GM23248 (cell line): ENCODE measurements around the gene PCDHGB3.

ENCODE experiments used
- EZH2 ChIP-seq: fragments of 200-600 bp; sonication (generic); IDR thresholded peaks from 2 replicates; pipeline ENCODE4 v1.6.1; 2018; ENCODE audit warnings: antibody characterized with exemption, mild to moderate bottlenecking; ENCODE audit not compliant: insufficient read depth, poor library complexity, severe bottlenecking
- EZH2phosphoT487 ChIP-seq: fragments of 200-600 bp; sonication (generic); IDR thresholded peaks from 2 replicates; pipeline ENCODE4 v1.6.1; 2018; ENCODE audit warnings: antibody characterized with exemption, moderate library complexity, mild to moderate bottlenecking, low read depth; ENCODE audit not compliant: insufficient read depth

- TF ChIP-seq EZH2 (no peak), EZH2phosphoT487 (no peak)
These were observed 22.6 kb downstream of the PCDHGB3 start, which contains the start of gene PCDHGA8 for GRCh38 chr5:141392429-141393198.
